ENCODE data around the gene WNT7B. TPM values are rescaled to one million over a fixed set of nuclear protein-coding genes. Genes with fewer than 3 reads are reported as not detected.

WNT7B gene
- total and polyA plus RNA-seq, 10 of the 15 experiments (the other 5 are each of a cell fraction or from before 2014, with no cell fraction given), result 0.12 TPM; not detected in 9

GRCh38 chr22:46011627-46012181 is 34.7 kb upstream of the WNT7B start (continued):
- no peak for TF ChIP-seq ASH2L (IDR thresholded peaks at IDR 0.05; ENCODE audit: borderline replicate concordance, low read depth)

GRCh38 chr22:46010951-46011626 is 34.1 kb upstream of the WNT7B start:
- intact Hi-C loops (cut with micrococcal nuclease; ENCODE audit: unreplicated experiment), result no loop called here
- Histone ChIP-seq H3K27me3 (replicated peaks in 1 of 2; ENCODE audit: control insufficient read depth in 2 of 2, insufficient read depth in 2 of 2, low read length in 1 of 2) (no peaks in the 10 kb centered on the region; a peak in 1 of 4 replicates), H2AFZ (ENCODE audit: control insufficient read depth, low read depth, low read length) (no peak overlapping the region), H3K4me2 (ENCODE audit: control insufficient read depth, insufficient read depth) (no peak overlapping the region), H3K79me2 (ENCODE audit: control insufficient read depth, insufficient read depth, low read length) (no peaks in the 10 kb centered on the region), H3K36me3 (ENCODE audit: control insufficient read depth in 2 of 2, insufficient read depth in 2 of 2, low read length in 1 of 2) (no peaks in the 10 kb centered on the region), H3K9me3 (replicated peaks; ENCODE audit: control insufficient read depth, insufficient read depth, low read length) (no peaks in the 10 kb centered on the region; the same call in 1 of the 3 replicates), H4K20me1 (ENCODE audit: control insufficient read depth, insufficient read depth) (no peaks in the 10 kb centered on the region), H3K4me1 (ENCODE audit: control insufficient read depth, insufficient read depth, low read length) (peaks cover 4% of the 10 kb centered on the region; the same call in 1 of the 2 replicates), H3K4me3 (no peak overlapping the region), H3K27ac (ENCODE audit: control insufficient read depth, insufficient read depth) (no peak overlapping the region), H3K9ac (ENCODE audit: control insufficient read depth, insufficient read depth, low read length) (no peak overlapping the region)
- POLR2A ChIA-PET, result no interaction called here
- ATAC-seq, result no peak
- no peak for FAIRE-seq
- RAD21 ChIA-PET (ENCODE audit: unreplicated experiment), result no interaction called here
- no peak for DNase-seq (ENCODE audit: low read depth, low spot score)
- in situ Hi-C loops (cut with MboI), result loop anchor here (5.0 kb wide), 2 partner anchors 106 to 301 kb away; no protein-coding TSS in a partner anchor
- 70% methylated on average over 17 of the region's 20 CpGs for WGBS (ENCODE audit: insufficient coverage, insufficient replicate concordance, low lambda C conversion rate, missing lambda C conversion rate)
- SMC1A ChIA-PET (ENCODE audit: uncharacterized antibody, unreplicated experiment), result interaction anchor here (1.4 kb wide), 1 partner anchor 15 kb away, joined by 3 read pairs; no protein-coding TSS in a partner anchor
- no TSS peak for BruUV-seq (replicated peaks)
- CTCF ChIA-PET, result no interaction called here
- TF ChIP-seq ZNF207 (IDR thresholded peaks at IDR 0.05; ENCODE audit: borderline replicate concordance) (no peak), STAT3 (IDR thresholded peaks at IDR 0.05; ENCODE audit: low read depth, low read length) (no peak), TCF12 (IDR thresholded peaks at IDR 0.05; ENCODE audit: low read depth, low read length) (no peak), ZNF622 (IDR thresholded peaks at IDR 0.05) (no peak), SMC3 (IDR thresholded peaks at IDR 0.05; ENCODE audit: borderline replicate concordance, low read length) (no peak), RAD21 (IDR thresholded peaks at IDR 0.05; ENCODE audit: insufficient read depth, low read depth, low read length) (no peak), SPI1 (IDR thresholded peaks at IDR 0.05; ENCODE audit: borderline replicate concordance, insufficient read depth, low read depth, low read length) (no peak), RFX5 (IDR thresholded peaks at IDR 0.05; ENCODE audit: low read depth, low read length) (no peak), TAF1 (IDR thresholded peaks at IDR 0.05; ENCODE audit: borderline replicate concordance, low read depth, low read length) (no peak), BCL11A (IDR thresholded peaks at IDR 0.05; ENCODE audit: low read depth, low read length) (no peak), PKNOX1 (IDR thresholded peaks at IDR 0.05) (no peak), RELA (IDR thresholded peaks at IDR 0.05; ENCODE audit: borderline replicate concordance, partially characterized antibody) (no peak), CBX5 (IDR thresholded peaks at IDR 0.05; ENCODE audit: low read depth) (no peak), RCOR1 (conservative IDR thresholded peaks at IDR 0.05; ENCODE audit: low read depth, low read length) (no peak)
- TF ChIP-seq, protein P1, sequence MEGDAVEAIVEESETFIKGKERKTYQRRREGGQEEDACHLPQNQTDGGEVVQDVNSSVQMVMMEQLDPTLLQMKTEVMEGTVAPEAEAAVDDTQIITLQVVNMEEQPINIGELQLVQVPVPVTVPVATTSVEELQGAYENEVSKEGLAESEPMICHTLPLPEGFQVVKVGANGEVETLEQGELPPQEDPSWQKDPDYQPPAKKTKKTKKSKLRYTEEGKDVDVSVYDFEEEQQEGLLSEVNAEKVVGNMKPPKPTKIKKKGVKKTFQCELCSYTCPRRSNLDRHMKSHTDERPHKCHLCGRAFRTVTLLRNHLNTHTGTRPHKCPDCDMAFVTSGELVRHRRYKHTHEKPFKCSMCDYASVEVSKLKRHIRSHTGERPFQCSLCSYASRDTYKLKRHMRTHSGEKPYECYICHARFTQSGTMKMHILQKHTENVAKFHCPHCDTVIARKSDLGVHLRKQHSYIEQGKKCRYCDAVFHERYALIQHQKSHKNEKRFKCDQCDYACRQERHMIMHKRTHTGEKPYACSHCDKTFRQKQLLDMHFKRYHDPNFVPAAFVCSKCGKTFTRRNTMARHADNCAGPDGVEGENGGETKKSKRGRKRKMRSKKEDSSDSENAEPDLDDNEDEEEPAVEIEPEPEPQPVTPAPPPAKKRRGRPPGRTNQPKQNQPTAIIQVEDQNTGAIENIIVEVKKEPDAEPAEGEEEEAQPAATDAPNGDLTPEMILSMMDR (IDR thresholded peaks at IDR 0.05 in 2 of 3, conservative IDR thresholded peaks at IDR 0.05 in 1 of 3; ENCODE audit: control insufficient read depth in 2 of 3, extremely low read depth in 1 of 3, insufficient read depth in 1 of 3, low read depth in 3 of 3, low read length in 3 of 3), result no peak
